ENCODE results near the gene EDC4. TPM values are rescaled to one million over a fixed set of nuclear protein-coding genes. Genes with fewer than 3 reads are reported as not detected.

The EDC4 gene
- total and polyA plus RNA-seq, 9 of the 15 experiments (the other 6 are each of a cell fraction or from before 2014, with no cell fraction given), result 1.1 to 131 (median 74.0) TPM

- TF ChIP-seq MCM7 (IDR thresholded peaks at IDR 0.05), result no peak
- no peak for TF ChIP-seq WHSC1 (IDR thresholded peaks at IDR 0.05; ENCODE audit: low read length)
- TF ChIP-seq CTBP1 (IDR thresholded peaks at IDR 0.05; ENCODE audit: borderline replicate concordance), result peak; percentile 74; the same call in 1 of the 2 replicates
- peak; percentile 62 for TF ChIP-seq SOX6 (IDR thresholded peaks at IDR 0.05)
- TF ChIP-seq COPS2 (conservative IDR thresholded peaks at IDR 0.05), result no peak
- no peak for TF ChIP-seq ZBTB9 (CRISPR knock-in tag; IDR thresholded peaks at IDR 0.05)
- TF ChIP-seq CCNT2 (IDR thresholded peaks at IDR 0.05; ENCODE audit: borderline replicate concordance, extremely low read depth, insufficient read length, low read depth, low read length), result peak; percentile 70
- no peak for TF ChIP-seq USF2 (CRISPR knock-in tag; IDR thresholded peaks at IDR 0.05)
- TF ChIP-seq ZNF695 (CRISPR knock-in tag; IDR thresholded peaks at IDR 0.05), result no peak
- TF ChIP-seq JUND (IDR thresholded peaks at IDR 0.05; ENCODE audit: borderline replicate concordance, low read depth, low read length), result peak; percentile 42; the same call in 1 of the 2 replicates
- no peak for TF ChIP-seq JUND (tag; IDR thresholded peaks at IDR 0.05; ENCODE audit: borderline replicate concordance, low read depth, low read length)
- peak in 1 of 2 experiments; percentile 28; a peak in 2 of 4 replicates for TF ChIP-seq TBL1XR1 (IDR thresholded peaks at IDR 0.05; ENCODE audit: low read length in 2 of 2)
- TF ChIP-seq MCM2 (IDR thresholded peaks at IDR 0.05; ENCODE audit: low read depth), result no peak
- peak in 1 of 2 experiments; percentile 64 for TF ChIP-seq E2F6 (IDR thresholded peaks at IDR 0.05; ENCODE audit: borderline replicate concordance in 1 of 2, extremely low read depth in 1 of 2, insufficient read depth in 1 of 2, insufficient read length in 1 of 2, low read depth in 1 of 2, low read length in 1 of 2, poor library complexity in 1 of 2, severe bottlenecking in 1 of 2)
- TF ChIP-seq CBX8 (IDR thresholded peaks at IDR 0.05; ENCODE audit: borderline replicate concordance, extremely low read depth, low read depth, low read length, poor library complexity, severe bottlenecking), result no peak
- 0 out of 2 replicates have a peak, but pooled peaks have one; percentile 36 for TF ChIP-seq ZNF134 (CRISPR knock-in tag; conservative IDR thresholded peaks at IDR 0.05)
- no peak for TF ChIP-seq HDAC6 (IDR thresholded peaks at IDR 0.05; ENCODE audit: low read depth, low read length)
- TF ChIP-seq ETV1 (tag; conservative IDR thresholded peaks at IDR 0.05; ENCODE audit: low read depth), result peak; percentile 85
- no peak for TF ChIP-seq LARP7 (IDR thresholded peaks at IDR 0.05)
- peak; percentile 52; the same call in 1 of the 2 replicates for TF ChIP-seq HNRNPL (IDR thresholded peaks at IDR 0.05; ENCODE audit: low read depth, low read length)
- peak; percentile 57; the same call in 1 of the 2 replicates for TF ChIP-seq NFRKB (IDR thresholded peaks at IDR 0.05; ENCODE audit: low read depth)
- TF ChIP-seq ZNF707 (CRISPR knock-in tag; conservative IDR thresholded peaks at IDR 0.05), result no peak
These were observed 26.4 kb upstream of the EDC4 start, which contains the start of gene NUTF2 (continued) for GRCh38 chr16:67846320-67847063.
